Cardiac muscle cell (in vitro differentiated cells and primary cell): ENCODE data around the gene PDF. TPM values are rescaled to one million over a fixed set of nuclear protein-coding genes. Genes with fewer than 3 reads are reported as not detected.

Experiments used
- DNase-seq, 2 donors: peaks; one replicate each; pipeline versions ENCODE4 v3.0.0 to v3.0.0-alpha.2; 2010 to 2017; ENCODE audit warnings: low read depth in 1 of 2, low spot score in 1 of 2
- H3K27ac ChIP-seq: fragments of 200-600 bp; sonication (generic); 2 replicates; pipeline ENCODE4 v1.5.1; 2016
- H3K27me3 ChIP-seq: fragments of 200-600 bp; sonication (generic); 2 replicates; pipeline ENCODE4 v1.6.0; 2016; ENCODE audit warnings: control low read depth
- H3K36me3 ChIP-seq: fragments of 200-600 bp; sonication (generic); 2 replicates; pipeline ENCODE4 v1.5.1; 2016; ENCODE audit warnings: control low read depth
- H3K4me1 ChIP-seq: fragments of 200-600 bp; sonication (generic); 2 replicates; pipeline ENCODE4 v1.8.1; 2017; ENCODE audit warnings: low read depth, mild to moderate bottlenecking, mixed run types
- H3K4me3 ChIP-seq: fragments of 200-600 bp; sonication (generic); 2 replicates; pipeline ENCODE4 v1.5.1; 2016; ENCODE audit warnings: mild to moderate bottlenecking
- H3K9me3 ChIP-seq: fragments of 200-600 bp; sonication (generic); 2 replicates; pipeline ENCODE4 v1.5.1; 2017; ENCODE audit warnings: low read depth, mild to moderate bottlenecking, control low read depth
- polyA plus RNA-seq: library from polyadenylated mRNA; unstranded; fragments of >200 nt; fragmentation: Nextera tagmentation; extraction: Ambion mirVana; gene quantifications from 2 replicates; pipeline ENCODE4 v1.2.1, GENCODE V29; 2016
- total RNA-seq: library from RNA; depleted of rRNA; stranded (reverse); fragments of >200 nt; gene quantifications from 2 replicates; pipeline ENCODE4 v1.2.3, GENCODE V29; 2016
- TF ChIP-seq, protein P1 (sequence below): IDR thresholded peaks from 2 replicates; pipeline ENCODE4 v1.5.1; 2012; ENCODE audit warnings: low read depth, mild to moderate bottlenecking, low read length

PDF gene
- total and polyA plus RNA-seq, 2 experiments from 2014 or later: 12.0 to 16.1 TPM

DNA sequence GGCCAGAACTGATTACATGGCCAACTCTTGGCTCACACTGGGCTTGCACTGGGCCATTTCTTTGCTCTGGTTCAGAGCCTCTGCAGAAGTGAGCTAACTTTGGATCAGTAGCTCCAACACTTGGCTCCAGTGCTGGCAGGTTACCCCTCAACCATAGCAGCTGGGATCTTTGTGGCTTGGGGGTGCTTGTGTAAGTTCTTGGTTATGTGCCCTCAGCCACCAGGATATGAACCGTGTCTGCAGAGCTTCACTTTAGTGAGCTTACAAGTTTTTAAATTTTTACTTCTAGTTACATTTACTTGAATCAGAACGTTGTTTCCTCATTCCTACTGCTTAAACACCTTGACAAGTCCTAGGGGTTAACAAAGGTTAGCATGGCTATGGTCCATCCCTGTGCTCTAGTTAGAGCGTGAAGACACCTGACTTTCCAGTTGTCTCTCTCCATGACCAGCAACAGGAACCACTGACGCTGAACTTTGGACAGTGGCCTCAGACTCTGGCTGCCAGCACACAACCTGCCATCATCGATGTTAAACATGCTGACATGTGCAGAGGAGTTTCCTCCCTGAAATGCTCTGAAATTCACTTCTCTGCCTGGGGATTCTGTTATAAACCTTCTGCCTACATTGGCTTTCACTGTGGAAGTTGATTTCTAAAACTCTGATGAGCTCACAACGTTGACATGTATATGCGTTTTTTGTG lies 4.1 kb downstream of the PDF start:
- Histone ChIP-seq H3K36me3 (peaks cover 32% of the 10 kb centered on the region), H3K27ac (no peak overlapping the region), H3K27me3 (no peaks in the 10 kb centered on the region), H3K4me1 (no peaks in the 10 kb centered on the region), H3K9me3 (no peaks in the 10 kb centered on the region), H3K4me3 (no peak overlapping the region)
- TF ChIP-seq, protein P1, sequence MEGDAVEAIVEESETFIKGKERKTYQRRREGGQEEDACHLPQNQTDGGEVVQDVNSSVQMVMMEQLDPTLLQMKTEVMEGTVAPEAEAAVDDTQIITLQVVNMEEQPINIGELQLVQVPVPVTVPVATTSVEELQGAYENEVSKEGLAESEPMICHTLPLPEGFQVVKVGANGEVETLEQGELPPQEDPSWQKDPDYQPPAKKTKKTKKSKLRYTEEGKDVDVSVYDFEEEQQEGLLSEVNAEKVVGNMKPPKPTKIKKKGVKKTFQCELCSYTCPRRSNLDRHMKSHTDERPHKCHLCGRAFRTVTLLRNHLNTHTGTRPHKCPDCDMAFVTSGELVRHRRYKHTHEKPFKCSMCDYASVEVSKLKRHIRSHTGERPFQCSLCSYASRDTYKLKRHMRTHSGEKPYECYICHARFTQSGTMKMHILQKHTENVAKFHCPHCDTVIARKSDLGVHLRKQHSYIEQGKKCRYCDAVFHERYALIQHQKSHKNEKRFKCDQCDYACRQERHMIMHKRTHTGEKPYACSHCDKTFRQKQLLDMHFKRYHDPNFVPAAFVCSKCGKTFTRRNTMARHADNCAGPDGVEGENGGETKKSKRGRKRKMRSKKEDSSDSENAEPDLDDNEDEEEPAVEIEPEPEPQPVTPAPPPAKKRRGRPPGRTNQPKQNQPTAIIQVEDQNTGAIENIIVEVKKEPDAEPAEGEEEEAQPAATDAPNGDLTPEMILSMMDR: no peak
- no peak for DNase-seq

DNA sequence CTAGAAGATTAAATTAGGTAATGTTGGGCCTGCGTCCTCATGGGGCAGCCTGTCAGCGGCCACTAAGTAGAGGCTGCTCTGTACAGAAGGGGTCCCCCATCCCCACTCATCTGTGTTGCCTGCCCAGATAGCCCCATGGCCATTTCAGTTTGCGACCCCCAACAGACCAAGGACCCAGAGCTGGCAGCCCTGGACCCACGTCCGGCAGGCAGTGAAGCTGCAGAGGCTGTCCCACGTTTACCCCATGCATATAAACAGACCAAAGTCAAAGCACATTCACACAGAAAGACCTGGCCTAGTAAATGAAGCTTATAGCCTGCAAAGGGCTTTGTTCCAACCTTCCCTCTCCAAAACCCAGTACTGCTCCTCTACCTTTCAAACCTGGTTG lies 4.6 kb downstream of the PDF start:
- no peak for DNase-seq
- Histone ChIP-seq H3K4me3 (no peak overlapping the region), H3K4me1 (no peaks in the 10 kb centered on the region), H3K27me3 (no peaks in the 10 kb centered on the region), H3K9me3 (no peaks in the 10 kb centered on the region), H3K27ac (no peak overlapping the region), H3K36me3 (peaks cover 37% of the 10 kb centered on the region)
- TF ChIP-seq, protein P1: no peak

DNA sequence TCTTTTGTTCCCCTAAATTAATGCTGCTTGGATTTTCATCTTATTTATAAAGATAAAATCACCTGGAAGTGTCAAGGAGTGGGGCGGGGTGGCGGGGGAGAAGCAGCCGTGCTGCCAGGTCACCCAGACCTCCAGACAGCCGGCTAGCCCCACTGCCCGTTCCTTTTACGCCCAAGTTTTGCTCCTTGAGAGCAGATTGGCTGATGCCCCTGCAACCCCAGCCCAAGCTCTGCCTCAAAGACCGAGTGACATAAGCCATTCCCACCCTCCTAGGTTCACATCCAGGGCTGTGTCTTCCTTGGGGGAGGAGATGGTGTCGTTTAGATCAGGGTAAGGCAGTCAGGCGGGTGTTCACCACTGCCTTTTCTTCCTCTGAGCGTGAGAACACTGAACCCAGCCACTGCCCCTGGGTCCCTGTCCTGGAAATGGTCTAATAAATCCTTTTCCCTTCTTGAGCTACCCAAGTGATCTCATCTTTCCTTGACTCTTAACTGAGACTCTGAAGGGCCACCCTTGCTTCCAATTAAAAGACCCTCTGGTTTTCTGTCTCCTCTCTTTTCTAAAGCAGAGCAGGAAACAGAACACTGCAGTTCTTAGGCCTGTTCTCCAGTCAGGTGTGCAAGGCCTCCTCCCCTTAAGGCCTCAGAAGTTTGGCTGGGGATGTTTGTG lies 5.7 kb downstream of the PDF start:
- peaks cover 47% of the 10 kb centered on the region for H3K36me3 ChIP-seq
- peak overlapping the region; percentile 3 for H3K27ac ChIP-seq
- DNase-seq: no peak
- TF ChIP-seq, protein P1: no peak
- H3K9me3 ChIP-seq: no peaks in the 10 kb centered on the region
- H3K4me1 ChIP-seq: no peaks in the 10 kb centered on the region
- H3K4me3 ChIP-seq: no peak overlapping the region
- no peaks in the 10 kb centered on the region for H3K27me3 ChIP-seq

DNA sequence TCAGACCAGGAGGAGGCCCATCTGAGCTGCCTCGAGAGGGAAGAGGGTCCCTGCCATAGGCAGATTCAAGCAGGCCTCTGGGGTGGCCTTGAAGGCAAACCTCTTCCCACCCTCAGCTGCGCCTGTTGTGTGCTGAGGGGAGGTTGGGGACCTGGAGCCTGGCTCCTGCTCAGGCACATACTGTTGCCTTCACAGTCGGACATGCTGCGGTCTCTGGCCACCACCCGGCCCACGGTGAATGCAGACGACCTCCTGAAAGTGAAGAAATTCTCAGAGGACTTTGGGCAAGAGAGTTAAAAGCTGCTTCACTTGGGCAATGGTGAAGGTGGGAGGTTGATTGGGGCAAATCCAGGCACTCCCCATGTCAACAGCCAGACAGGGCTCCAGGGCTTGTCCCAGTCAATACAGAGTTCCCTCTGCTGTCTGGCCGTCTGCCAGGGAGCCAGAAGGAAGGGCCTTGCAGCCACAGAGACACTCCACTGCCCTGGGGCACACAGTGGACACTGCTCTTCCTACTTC lies 6.3 kb downstream of the PDF start:
- no peak for DNase-seq
- no peaks in the 10 kb centered on the region for H3K27me3 ChIP-seq
- no peak overlapping the region for H3K27ac ChIP-seq
- H3K4me3 ChIP-seq: no peak overlapping the region
- peaks cover 53% of the 10 kb centered on the region for H3K36me3 ChIP-seq
- H3K4me1 ChIP-seq: no peaks in the 10 kb centered on the region
- H3K9me3 ChIP-seq: no peaks in the 10 kb centered on the region
- TF ChIP-seq, protein P1: no peak

DNA sequence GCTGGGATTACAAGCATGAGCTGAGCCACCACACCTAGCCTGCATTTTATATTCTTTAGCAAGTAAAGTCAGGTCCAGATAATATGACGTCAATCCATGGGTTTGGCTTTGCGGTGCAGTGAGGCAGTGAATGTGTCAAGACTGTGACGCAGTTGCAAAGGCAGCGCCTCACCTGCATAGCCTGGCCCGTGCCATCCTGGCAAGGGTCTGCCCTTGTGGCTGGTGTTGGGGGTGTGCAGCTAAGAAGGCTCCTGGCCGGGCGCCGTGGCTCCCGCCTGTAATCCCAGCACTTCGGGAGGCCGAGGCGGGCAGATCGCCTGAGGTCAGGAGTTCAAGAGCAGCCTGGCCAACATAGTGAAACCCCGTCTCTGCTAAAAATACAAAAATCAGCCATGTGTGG lies 7.0 kb downstream of the PDF start:
- peaks cover 55% of the 10 kb centered on the region for H3K36me3 ChIP-seq

More for the DNA sequence above, 7.0 kb downstream of the PDF start:
- H3K27ac ChIP-seq: no peak overlapping the region
- TF ChIP-seq, protein P1: no peak
- no peak for DNase-seq
- H3K27me3 ChIP-seq: no peaks in the 10 kb centered on the region
- no peaks in the 10 kb centered on the region for H3K9me3 ChIP-seq
- no peaks in the 10 kb centered on the region for H3K4me1 ChIP-seq
- no peak overlapping the region for H3K4me3 ChIP-seq
